GM18909 (cell line): Measurements from ENCODE around the gene LIN28B.
"Not testable (repeated sequence)": the region's sequence is repeated elsewhere in the genome, so short reads cannot be mapped to it uniquely, and the experiment has no call there.

ENCODE experiments used
- ATAC-seq: cut with Tn5 transposase; IDR thresholded peaks from one replicate; pipeline ENCODE4 v1.9.1; 2021; ENCODE audit warnings: mild to moderate bottlenecking; ENCODE audit not compliant: unreplicated experiment, poor library complexity

The LIN28B gene

DNA sequence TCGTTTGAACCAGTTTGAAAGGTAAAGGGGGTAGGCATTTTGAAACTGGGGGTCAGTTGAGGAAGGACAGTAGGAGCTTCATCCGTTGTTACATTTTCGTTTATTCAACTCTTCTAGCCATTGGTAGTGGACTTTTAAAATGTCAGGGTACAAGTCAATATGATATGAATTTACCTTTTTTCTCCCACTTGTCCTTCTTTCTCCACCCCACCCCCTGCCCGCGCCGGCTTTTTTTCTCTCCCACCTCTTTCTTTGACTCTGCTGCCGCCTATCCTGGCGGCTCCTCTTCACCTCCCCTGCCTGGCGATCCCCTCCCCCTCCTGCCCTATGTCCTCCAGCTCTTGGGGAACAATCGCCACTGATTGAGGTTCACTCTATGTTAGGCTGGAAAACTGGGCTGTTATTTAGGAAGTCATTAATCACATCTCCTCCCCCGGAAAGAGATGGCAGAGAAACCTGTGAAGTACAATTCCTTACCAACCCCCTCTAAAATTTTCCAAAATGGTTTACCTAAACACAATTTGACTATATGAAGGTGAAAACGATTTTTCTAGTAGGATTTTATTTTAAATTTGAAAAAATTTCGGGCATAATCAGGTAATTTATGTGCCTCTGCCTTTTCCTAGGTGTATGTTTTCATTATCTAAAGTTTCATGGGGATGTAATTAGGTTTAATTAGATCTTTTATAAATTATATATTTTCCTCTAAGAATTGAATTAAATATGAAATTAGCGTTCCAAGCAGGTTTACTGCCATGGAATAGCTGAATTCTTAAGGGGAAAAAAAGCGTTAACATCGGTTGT is 778 bp upstream of the LIN28B start:
- ATAC-seq = no peak

DNA sequence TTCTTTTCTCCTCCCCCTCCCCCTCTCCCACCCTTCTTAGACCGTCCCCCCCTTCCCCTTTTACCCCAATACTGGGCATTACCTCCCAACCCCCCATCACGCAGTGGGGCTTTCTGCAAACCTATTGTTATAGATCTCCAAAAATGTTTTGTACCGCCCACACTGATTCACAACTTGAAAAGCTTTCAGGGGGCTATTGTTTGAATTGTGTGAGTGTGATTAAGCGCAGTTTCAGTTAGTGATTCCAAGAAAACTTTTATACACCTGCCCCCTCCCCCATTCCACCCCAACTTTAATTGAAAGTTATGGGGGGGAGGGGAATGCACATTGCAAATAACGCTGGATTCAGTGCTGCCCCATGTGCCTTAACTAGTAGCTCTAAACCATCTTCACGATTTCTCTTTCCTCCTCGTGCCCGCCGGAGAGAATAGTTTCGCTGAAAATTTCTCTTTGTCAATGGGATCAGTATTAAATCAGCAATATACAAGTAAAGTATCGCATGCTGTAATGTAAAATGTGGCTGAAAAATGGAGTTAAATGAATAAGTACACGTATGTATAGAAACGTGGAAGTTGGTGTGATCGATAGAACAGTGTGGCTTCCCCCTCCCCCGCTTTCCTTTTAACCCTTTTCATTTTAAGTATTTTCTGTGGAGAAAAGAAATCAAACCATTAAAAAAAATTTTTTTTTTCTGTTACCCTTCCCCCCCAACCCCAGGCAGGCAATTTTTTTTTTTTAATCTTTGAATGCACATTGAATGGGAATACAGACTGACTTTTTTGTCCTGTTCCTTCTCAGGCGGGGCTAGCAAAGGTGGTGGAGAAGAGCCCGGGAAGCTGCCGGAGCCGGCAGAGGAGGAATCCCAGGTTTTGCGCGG is 632 bp downstream of the LIN28B start:
- no peak for ATAC-seq

- ATAC-seq = no peak
Measured at GRCh38 chr6:104958178-104959025, 1.5 kb downstream of the LIN28B start.

DNA sequence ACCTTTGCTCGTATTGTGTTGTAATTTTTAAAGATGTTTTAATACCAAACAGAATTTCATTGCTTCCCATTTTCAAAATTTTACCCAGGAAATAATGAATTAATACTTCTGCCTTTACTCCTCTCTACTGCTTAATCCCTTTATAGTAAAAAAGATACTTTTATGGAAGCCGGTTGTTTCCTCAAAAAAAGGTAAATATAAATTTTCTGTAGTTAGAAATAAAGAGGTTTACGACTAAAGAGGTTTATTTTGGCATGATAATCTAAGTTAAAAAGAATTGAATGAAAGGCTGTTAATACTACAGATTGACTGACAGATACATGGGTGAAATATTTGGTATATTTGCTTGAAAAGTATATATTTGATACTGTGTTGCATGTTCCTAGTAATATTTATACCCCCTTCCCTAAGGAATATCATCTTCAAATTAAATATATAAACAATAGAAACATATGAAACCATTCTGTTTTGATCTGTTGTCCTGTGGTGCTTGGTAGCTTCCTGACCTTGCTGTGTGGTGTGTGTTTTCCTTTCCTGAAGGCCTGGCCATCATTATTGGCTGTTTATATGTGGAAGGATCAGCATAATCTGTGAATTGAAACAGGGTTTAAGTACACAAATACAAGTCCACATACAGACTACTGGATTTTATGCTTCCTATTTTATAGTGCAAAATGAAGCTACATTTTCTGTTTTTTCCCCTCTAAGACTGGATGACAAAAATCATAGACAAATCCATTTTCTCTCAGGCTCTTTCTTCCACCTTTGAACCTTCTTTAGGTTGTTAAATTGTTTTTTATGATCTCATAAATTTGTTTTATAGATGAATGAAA is 2.3 kb downstream of the LIN28B start:
- ATAC-seq = no peak

- ATAC-seq = no peak
Measured at GRCh38 chr6:104969108-104969507, 12.2 kb downstream of the LIN28B start.

DNA sequence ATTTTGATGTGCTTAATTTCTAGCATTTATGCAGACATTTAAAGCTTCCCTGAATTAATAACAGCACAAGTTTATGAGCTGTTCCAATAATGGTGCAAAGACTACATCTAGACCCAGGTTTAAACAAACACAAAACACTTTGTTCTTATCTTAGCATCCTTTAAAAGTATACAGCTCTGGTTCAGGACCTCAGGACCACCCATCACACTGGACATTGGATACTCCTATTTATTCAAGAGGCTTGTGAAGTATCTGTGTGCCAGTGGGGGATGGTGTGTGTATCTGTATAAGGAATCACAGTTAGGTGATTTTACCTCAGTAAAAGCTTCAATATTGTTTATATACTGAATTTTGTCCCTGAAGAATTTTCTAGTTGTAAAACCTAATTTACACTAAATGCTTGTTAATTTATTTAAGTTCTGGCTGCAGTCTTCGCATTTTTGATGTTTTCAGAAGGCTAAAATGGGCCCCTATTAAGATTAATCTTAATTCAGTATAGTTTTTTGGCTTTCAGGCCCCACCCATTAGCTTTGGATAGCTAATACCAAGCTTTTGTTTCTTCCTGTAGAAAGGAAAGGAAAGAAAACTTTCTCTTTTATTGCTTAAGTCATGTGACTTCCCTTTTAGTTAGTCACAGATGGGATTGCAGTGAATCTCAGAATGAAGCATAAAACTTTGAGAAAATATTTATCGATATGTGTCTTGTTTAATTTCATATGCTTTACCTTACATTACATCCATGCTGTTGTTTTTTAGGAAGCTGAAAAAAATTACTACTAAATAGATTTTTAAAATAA is 13.1 kb downstream of the LIN28B start:
- no peak for ATAC-seq

DNA sequence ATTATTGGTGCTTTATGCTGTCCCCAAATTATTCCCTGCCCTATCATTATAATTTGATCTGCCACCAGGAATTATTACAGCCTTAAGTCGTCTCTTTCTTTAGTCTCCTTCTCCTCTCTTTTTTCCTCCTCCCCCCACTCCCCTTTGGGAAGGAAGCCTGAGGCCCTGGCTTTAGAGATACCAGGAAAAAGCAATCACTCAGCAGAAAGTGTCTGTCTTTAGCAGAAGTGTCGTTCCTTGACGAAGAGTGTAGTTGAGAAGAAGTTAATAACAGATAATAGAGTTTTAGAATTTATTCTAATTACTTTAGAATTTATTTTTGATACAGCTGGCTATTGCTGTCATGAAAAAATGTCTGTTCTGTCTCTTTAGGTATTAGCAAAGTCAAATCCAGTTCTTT is 16.5 kb downstream of the LIN28B start:
- no peak for ATAC-seq

- no peak for ATAC-seq
Measured at GRCh38 chr6:104983296-104983695, 26.4 kb downstream of the LIN28B start.

DNA sequence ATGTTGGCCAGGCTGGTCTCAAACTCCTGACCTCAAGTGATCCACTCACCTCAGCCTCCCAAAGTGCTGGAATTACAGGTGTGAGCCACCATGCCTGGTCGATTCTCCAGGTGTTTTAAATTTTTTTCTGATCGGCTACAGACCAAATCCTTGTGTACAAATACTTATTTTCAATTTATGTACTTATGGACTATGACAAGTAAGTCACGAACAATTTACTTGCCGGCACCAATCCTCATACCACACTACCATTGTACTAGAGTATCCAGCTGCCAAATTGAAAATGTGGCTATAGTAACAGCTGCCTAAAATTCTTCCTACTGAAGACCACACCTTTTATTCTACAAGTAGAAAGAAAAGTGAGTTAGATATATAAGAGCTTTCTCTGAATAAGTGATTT is 26.9 kb downstream of the LIN28B start:
- ATAC-seq = no peak

GRCh38 chr6:104984831-104985230 is 27.9 kb downstream of the LIN28B start:
- no peak for ATAC-seq

GRCh38 chr6:104985875-104986274 is 29.0 kb downstream of the LIN28B start:
- ATAC-seq = not testable (repeated sequence)

GRCh38 chr6:104986625-104987024 is 29.7 kb downstream of the LIN28B start:
- no peak for ATAC-seq

DNA sequence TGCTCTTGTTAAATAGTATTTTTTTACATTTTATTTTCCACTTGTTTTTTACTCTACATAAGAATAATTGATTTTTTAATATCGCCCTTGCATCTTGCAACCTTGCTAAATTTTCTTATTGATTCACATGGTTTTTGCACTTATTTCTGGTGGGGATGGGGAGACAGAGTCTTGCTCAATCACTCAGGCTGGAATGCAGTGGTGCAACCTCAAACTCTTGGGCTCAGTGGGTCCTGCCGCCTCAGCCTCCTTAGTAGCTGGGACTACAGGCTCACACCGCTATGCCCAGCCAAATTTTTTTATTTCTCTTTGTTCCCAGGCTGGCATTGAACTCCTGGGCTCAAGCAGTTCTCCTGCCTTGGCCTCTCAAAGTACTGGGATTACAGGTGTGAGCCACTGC is 30.3 kb downstream of the LIN28B start:
- no peak for ATAC-seq

DNA sequence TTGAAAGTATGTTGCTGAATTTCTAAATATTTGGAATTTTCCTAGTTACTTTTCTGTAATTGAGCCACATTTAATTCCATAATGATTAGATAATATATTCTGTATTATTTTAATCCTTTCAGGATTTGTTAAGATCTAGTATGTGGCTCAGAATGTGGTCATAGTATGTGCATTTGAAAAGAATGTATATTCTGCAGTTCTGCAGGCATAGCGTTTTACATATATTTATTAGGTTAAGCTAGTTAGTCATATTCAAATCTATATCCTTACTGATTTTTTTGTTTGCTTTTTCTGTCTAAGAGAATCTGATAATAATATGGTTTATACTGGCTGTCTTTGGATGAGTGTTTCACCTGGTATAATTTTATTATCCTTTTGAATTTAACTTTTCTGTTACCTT is 33.2 kb downstream of the LIN28B start:
- no peak for ATAC-seq

DNA sequence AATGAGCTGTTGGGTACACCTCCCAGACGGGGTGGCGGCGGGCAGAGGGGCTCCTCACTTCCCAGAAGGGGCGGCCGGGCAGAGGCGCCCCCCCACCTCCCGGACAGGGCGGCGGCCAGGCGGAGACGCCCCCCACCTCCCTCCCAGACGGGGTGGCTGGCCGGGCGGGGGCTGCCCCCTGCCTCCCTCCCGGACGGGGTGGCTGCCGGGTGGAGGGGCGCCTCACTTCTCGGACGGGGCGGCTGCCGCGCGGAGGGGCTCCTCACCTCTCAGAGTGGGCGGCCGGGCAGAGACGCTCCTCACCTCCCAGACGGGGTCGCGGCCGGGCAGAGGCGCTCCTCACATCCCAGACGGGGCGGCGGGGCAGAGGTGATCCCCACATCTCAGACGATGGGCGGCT is 34.2 kb downstream of the LIN28B start:
- ATAC-seq = not testable (repeated sequence)

DNA sequence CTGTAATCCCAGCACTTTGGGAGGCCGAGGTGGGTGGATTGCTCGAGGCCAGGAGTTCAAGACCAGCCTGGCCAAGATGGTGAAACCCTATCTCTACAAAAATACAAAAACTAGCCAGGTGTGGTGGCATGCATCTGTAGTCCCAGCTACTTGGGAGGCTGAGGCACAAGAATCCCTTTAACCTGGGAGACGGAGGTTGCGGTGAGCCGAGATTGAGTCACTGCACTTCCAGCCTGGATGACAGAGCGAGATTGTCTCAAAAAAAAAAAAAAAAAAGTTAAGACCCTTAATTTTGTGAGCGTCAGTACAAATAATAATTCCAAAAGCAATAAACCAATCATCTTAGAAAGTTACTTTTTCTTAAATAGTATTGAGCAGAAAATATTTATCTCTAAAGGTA is 36.7 kb downstream of the LIN28B start:
- not testable (repeated sequence) for ATAC-seq

DNA sequence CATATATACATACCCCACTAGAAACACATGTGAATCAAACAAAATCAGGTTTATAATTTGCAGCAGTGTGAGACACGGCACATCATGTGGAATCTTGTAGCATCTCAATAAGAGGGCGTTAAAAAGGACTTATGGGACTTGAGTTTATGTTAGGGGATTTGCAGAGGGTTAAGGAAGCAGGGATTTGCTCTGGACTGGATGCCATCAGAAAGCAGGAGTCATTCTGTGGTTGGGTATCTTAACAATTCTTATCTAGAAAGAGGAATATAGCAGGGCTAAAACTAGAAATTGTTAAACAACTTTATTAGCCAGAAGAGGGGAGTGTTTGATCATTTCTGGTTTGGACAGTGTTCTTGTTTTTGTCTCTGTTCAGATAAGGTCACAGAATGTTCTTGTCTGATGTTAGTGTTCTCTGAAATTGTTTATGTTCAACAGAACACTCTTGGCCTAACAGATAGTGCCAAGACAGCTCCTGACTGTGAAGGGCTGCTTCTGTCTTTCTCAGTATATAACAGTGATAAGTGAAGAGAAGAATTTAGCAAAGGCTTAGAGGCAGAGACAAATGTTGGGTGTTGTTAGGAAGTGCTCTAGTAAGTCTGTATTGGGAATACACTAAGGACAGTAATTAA is 39.2 kb downstream of the LIN28B start:
- no peak for ATAC-seq

DNA sequence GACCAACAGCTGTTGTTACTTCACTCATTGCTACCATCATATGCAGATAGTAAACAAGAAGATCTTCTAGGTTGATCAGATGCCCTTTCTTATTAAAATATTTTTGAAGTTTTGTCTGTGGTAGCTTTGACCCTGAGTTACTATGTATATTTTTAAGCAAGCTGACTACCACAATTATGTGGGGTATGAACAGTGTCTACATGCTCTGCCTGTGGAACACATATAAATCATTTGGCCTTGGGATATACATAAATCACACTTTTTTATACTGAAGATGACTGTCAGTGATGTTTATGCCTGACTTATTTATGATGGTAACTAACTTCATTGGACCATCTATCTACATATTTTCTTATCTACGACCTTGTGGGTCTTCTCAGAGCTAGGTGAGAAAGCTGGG is 44.2 kb downstream of the LIN28B start:
- ATAC-seq = no peak

- ATAC-seq = no peak
Measured at GRCh38 chr6:105001906-105002305, 45.0 kb downstream of the LIN28B start.
